GM12874 (cell line): ENCODE results near the gene INS.

Experiments
- CTCF ChIP-seq: IDR thresholded peaks from 2 replicates; pipeline ENCODE4 v1.5.1; 2011; ENCODE audit warnings: low read depth, mild to moderate bottlenecking, control low read depth, low read length, moderate library complexity; ENCODE audit not compliant: insufficient read depth

The INS gene

DNA sequence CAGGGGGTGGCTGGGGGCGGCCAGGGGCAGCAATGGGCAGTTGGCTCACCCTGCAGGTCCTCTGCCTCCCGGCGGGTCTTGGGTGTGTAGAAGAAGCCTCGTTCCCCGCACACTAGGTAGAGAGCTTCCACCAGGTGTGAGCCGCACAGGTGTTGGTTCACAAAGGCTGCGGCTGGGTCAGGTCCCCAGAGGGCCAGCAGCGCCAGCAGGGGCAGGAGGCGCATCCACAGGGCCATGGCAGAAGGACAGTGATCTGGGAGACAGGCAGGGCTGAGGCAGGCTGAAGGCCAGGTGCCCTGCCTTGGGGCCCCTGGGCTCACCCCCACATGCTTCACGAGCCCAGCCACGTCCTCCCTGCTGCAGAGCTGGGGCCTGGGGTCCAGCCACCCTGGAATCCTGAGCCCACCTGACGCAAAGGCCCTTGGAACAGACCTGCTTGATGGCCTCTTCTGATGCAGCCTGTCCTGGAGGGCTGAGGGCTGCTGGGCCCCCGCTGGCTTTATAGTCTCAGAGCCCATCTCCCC is at the start of gene INS:
Gene INS, minus strand, starts transcription at position 474 of the 524 bp plus-strand sequence. Its CDS starts 238 bp downstream, at position 236.
- no peak for TF ChIP-seq CTCF

GRCh38 chr11:2210366-2211112 is 49.5 kb upstream of the INS start:
- TF ChIP-seq CTCF, result no peak

GRCh38 chr11:2209900-2210321 is 48.9 kb upstream of the INS start:
- no peak for TF ChIP-seq CTCF

- no peak for TF ChIP-seq CTCF
Observed at GRCh38 chr11:2209370-2209801, 48.4 kb upstream of the INS start.

- no peak for TF ChIP-seq CTCF
Observed at GRCh38 chr11:2208691-2209369, 47.8 kb upstream of the INS start.

DNA sequence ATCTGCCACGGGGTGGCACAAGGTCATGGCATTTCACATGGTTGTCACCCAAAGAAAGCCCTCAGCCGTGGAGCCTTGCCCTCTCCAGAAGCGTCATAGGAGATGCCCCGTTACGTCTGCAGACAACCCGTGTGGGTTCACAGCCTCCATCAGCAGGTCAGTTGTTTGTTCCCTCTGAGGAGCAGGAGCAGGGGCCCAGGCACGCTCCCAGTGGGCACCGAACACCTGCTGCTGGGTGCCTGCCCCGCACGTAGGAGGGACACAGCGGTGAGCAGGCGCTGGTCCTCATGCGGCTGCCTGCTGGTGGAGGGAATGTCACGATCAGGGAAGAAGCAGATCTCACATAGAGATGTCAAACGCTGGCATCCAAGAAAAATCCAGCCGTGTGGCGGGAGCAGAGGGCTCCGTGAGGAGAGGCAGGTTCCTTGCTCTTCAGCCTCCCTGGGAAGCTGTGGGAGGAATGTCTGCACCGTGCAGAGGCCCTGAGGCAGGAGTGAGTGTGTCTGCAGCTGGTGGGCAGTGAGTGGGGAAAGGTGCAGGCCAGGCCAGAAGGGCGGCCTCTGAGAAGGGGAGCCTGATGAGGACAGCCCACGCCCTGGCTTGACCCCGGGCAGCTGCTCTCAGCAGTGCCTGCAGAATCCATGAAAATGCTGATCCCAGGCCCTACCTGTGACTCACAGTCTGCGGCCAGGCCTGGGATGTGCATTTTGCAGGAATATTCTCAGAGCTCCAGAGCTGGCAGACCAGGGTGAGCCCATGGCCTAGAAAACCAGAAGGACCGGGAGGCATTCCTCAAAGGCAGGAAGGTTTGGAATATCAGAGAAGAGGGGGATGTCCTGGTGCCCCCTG is 47.0 kb upstream of the INS start:
- TF ChIP-seq CTCF, result no peak

- no peak for TF ChIP-seq CTCF
Observed at GRCh38 chr11:2207212-2207611, 46.2 kb upstream of the INS start.
